ENCODE results near the gene UBASH3B. TPM values are rescaled to one million over a fixed set of nuclear protein-coding genes. Genes with fewer than 3 reads are reported as not detected.

The UBASH3B gene
- total RNA-seq, 1 experiment from 2014 or later = 8.0 TPM

- H3K4me1 ChIP-seq (ENCODE audit: insufficient read depth, low read length) = no peaks in the 10 kb centered on the region
- TF ChIP-seq, protein P1, sequence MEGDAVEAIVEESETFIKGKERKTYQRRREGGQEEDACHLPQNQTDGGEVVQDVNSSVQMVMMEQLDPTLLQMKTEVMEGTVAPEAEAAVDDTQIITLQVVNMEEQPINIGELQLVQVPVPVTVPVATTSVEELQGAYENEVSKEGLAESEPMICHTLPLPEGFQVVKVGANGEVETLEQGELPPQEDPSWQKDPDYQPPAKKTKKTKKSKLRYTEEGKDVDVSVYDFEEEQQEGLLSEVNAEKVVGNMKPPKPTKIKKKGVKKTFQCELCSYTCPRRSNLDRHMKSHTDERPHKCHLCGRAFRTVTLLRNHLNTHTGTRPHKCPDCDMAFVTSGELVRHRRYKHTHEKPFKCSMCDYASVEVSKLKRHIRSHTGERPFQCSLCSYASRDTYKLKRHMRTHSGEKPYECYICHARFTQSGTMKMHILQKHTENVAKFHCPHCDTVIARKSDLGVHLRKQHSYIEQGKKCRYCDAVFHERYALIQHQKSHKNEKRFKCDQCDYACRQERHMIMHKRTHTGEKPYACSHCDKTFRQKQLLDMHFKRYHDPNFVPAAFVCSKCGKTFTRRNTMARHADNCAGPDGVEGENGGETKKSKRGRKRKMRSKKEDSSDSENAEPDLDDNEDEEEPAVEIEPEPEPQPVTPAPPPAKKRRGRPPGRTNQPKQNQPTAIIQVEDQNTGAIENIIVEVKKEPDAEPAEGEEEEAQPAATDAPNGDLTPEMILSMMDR (conservative IDR thresholded peaks at IDR 0.05) = no peak
Observed at GRCh38 chr11:122711362-122711761, 55.8 kb downstream of the UBASH3B start.

More at GRCh38 chr11:122711362-122711761, 55.8 kb downstream of the UBASH3B start:
- H4K8ac ChIP-seq (replicated peaks; ENCODE audit: insufficient read length, low read depth, low read length) = no peak overlapping the region
- no peak overlapping the region for H2BK20ac ChIP-seq (ENCODE audit: low read depth, low read length, poor library complexity, severe bottlenecking)
- no peak overlapping the region for H2BK15ac ChIP-seq (ENCODE audit: low read depth, low read length)
- no peak overlapping the region for H3T11ph ChIP-seq (ENCODE audit: low read length)
- H3K36me3 Mint-ChIP-seq (ENCODE audit: insufficient read depth in 1 of 3, low read depth in 3 of 3) = no peaks in the 10 kb centered on the region; a peak in 1 of 7 replicates
- no peak overlapping the region for H4K91ac ChIP-seq (ENCODE audit: insufficient read length, low read depth, low read length)
- H3K9ac ChIP-seq (ENCODE audit: extremely low read depth, insufficient read length, low read length) = no peak overlapping the region
- H3K9me3 ChIP-seq (ENCODE audit: control insufficient read depth, low read depth, low read length) = no peaks in the 10 kb centered on the region
- H3K79me2 ChIP-seq (ENCODE audit: insufficient read depth, low read length) = no peaks in the 10 kb centered on the region
- peak overlapping the region in 1 of 3 experiments; percentile 68; a peak in 1 of 7 replicates for H3K27ac Mint-ChIP-seq
- H3K4me2 ChIP-seq (ENCODE audit: insufficient read depth, insufficient read length, low read length) = no peak overlapping the region
- no CpG with 5 or more reads among the region's 9 CpGs for WGBS (ENCODE audit: extremely low coverage, insufficient read length, low lambda C conversion rate)
- no peak overlapping the region for H3K18ac ChIP-seq (ENCODE audit: insufficient read length, low read depth, low read length)
- no peak overlapping the region for H3K27ac ChIP-seq (ENCODE audit: insufficient read length, low read depth, low read length)
- H3K27me3 Mint-ChIP-seq (ENCODE audit: low read depth) = no peaks in the 10 kb centered on the region
- H3K27me3 ChIP-seq (ENCODE audit: insufficient read depth, low read length) = no peaks in the 10 kb centered on the region
- no peak overlapping the region for H2BK5ac ChIP-seq (ENCODE audit: insufficient read length, low read length)
- H3K14ac ChIP-seq (ENCODE audit: insufficient read depth, low read length) = no peak overlapping the region
- H3K23me2 ChIP-seq (ENCODE audit: insufficient read length, low read depth, low read length, poor library complexity, severe bottlenecking) = no peaks in the 10 kb centered on the region
- H3K23ac ChIP-seq (ENCODE audit: insufficient read length, low read depth, low read length) = no peak overlapping the region
- H4K20me1 ChIP-seq (ENCODE audit: control insufficient read depth, insufficient read depth, insufficient read length) = no peaks in the 10 kb centered on the region
- no peaks in the 10 kb centered on the region for H3K79me1 ChIP-seq (ENCODE audit: insufficient read depth, low read depth, low read length, poor library complexity, severe bottlenecking)
- H3K4me3 Mint-ChIP-seq = no peak overlapping the region
- H4K5ac ChIP-seq (ENCODE audit: insufficient read length, low read depth, low read length) = no peak overlapping the region
- H2BK120ac ChIP-seq (ENCODE audit: low read depth, low read length, poor library complexity, severe bottlenecking) = no peak overlapping the region
- H2AK5ac ChIP-seq (ENCODE audit: insufficient read length, low read length) = no peak overlapping the region
- no peak for DNase-seq
- peaks cover 8 to 21% of the 10 kb centered on the region in 2 experiments for H3K4me1 Mint-ChIP-seq
- H3K9me3 Mint-ChIP-seq = no peaks in the 10 kb centered on the region
- H2AFZ ChIP-seq (ENCODE audit: low read length) = no peak overlapping the region
- no peak overlapping the region for H3K4ac ChIP-seq (ENCODE audit: low read depth, low read length)
- no peak overlapping the region for H2BK12ac ChIP-seq (ENCODE audit: insufficient read length, low read depth, low read length)
- no peak overlapping the region for H3K56ac ChIP-seq (ENCODE audit: insufficient read length, low read depth, low read length)
